Endothelial cell of umbilical vein (primary cell): ENCODE data around the gene NRARP. TPM values are rescaled to one million over a fixed set of nuclear protein-coding genes. Genes with fewer than 3 reads are reported as not detected.

Source experiments
- BruUV-seq: library from RNA; stranded (reverse); fragments of 400-500 nt; replicated peaks from 2 replicates; lab custom pipeline; 2021; lab: Mats Ljungman, UMichigan
- CTCF ChIA-PET: fragments of 300-600, 350-600 bp; sonication (Branson Sonifier 250); formaldehyde crosslinking; loops from one replicate; lab custom pipeline; 2021; ENCODE audit warnings: antibody characterized with exemption, inconsistent platforms; lab: Charles Lee
- POLR2A ChIA-PET: fragments of 300-600, 350-600 bp; sonication (Branson Sonifier 250); formaldehyde crosslinking; loops from one replicate; lab custom pipeline; 2021; ENCODE audit warnings: antibody characterized with exemption, inconsistent platforms; lab: Charles Lee
- DNase-seq: peaks from one replicate; pipeline ENCODE4 v3.0.0-alpha.2; 2011; ENCODE audit warnings: low read depth, low spot score
- FAIRE-seq: peaks from 2 replicates; lab custom pipeline; 2011; peaks lifted over from hg19 to GRCh38; lab: Jason Lieb, UNC
- H2AFZ ChIP-seq: 2 replicates; pipeline ENCODE4 v1.6.0; 2012; ENCODE audit warnings: low read depth, low read length, control low read depth, inconsistent platforms
- H3K27ac ChIP-seq: 2 replicates; pipeline ENCODE4 v1.5.1; 2011; ENCODE audit warnings: low read depth, mild to moderate bottlenecking, control low read depth, low read length, moderate library complexity; ENCODE audit not compliant: insufficient read depth
- H3K27me3 ChIP-seq, 2 experiments: 2 replicates each; pipeline versions ENCODE4 v1.6.0 to v1.6.1; 2011; ENCODE audit warnings: low read length in 2 of 2, mixed read lengths in 1 of 2; ENCODE audit not compliant: control insufficient read depth in 2 of 2, insufficient read depth in 2 of 2
- H3K36me3 ChIP-seq, 2 experiments: 2 replicates in 1 of 2; 3 replicates in 1 of 2; pipeline ENCODE4 v1.5.1; 2011; ENCODE audit warnings: low read length in 2 of 2, mild to moderate bottlenecking in 1 of 2, moderate library complexity in 1 of 2; ENCODE audit not compliant: control insufficient read depth in 2 of 2, insufficient read depth in 2 of 2; ENCODE audit errors: extremely low read depth in 1 of 2
- H3K4me1 ChIP-seq: 3 replicates; pipeline ENCODE4 v1.5.1; 2011; ENCODE audit warnings: mild to moderate bottlenecking, low read length; ENCODE audit not compliant: control insufficient read depth, insufficient read depth; ENCODE audit errors: extremely low read depth
- H3K4me2 ChIP-seq: 2 replicates; pipeline ENCODE4 v1.6.1; 2011; ENCODE audit warnings: low read length, control low read depth, mixed read lengths; ENCODE audit not compliant: insufficient read depth
- H3K4me3 ChIP-seq, 3 experiments: fragments of 200-600 bp in 1 of 3; sonication (generic), shearing (Covaris generic) in 1 of 3; replicated peaks in 1 of 3; 2 replicates each; pipeline ENCODE4 v1.5.1; 2011 to 2016; ENCODE audit warnings: control low read depth in 3 of 3, low read length in 3 of 3, mild to moderate bottlenecking in 2 of 3, inconsistent platforms in 1 of 3, low read depth in 1 of 3, moderate library complexity in 1 of 3; ENCODE audit not compliant: insufficient read depth in 1 of 3
- H3K79me2 ChIP-seq: 2 replicates; pipeline ENCODE4 v1.6.0; 2012; ENCODE audit warnings: low read length, inconsistent platforms; ENCODE audit not compliant: control insufficient read depth, insufficient read depth
- H3K9ac ChIP-seq: replicated peaks from 2 replicates; pipeline ENCODE3; 2011; ENCODE audit warnings: low read length, control low read depth; ENCODE audit not compliant: insufficient read depth; ENCODE audit errors: extremely low read depth
- H3K9me1 ChIP-seq: replicated peaks from 3 replicates; pipeline ENCODE4 v1.6.0; 2011; ENCODE audit warnings: mild to moderate bottlenecking, low read length; ENCODE audit not compliant: control insufficient read depth, insufficient read depth; ENCODE audit errors: extremely low read depth
- H3K9me3 ChIP-seq: replicated peaks from 2 replicates; pipeline ENCODE4 v1.5.1; 2012; ENCODE audit warnings: low read length, inconsistent platforms; ENCODE audit not compliant: control insufficient read depth, insufficient read depth
- H4K20me1 ChIP-seq: replicated peaks from 2 replicates; pipeline ENCODE3; 2011; ENCODE audit warnings: mild to moderate bottlenecking, low read length; ENCODE audit not compliant: control insufficient read depth, insufficient read depth; ENCODE audit errors: extremely low read depth
- CTCF ChIP-seq, 2 donors: IDR thresholded peaks; 1 replicate in 1 of 2; 2 replicates in 1 of 2; pipeline ENCODE4 v1.5.1; 2011; ENCODE audit warnings: low read length in 2 of 2, mild to moderate bottlenecking in 2 of 2, moderate library complexity in 2 of 2, control low read depth in 1 of 2, inconsistent platforms in 1 of 2, low read depth in 1 of 2; ENCODE audit not compliant: insufficient read depth in 1 of 2; ENCODE audit errors: extremely low read depth in 1 of 2
- EZH2 ChIP-seq: IDR thresholded peaks from 2 replicates; pipeline ENCODE4 v1.6.1; 2012; ENCODE audit warnings: borderline replicate concordance, low read depth, mild to moderate bottlenecking, moderate library complexity, low read length, inconsistent platforms; ENCODE audit not compliant: severe bottlenecking
- FOS ChIP-seq: IDR thresholded peaks from 2 replicates; pipeline ENCODE4 v1.6.1; 2011; ENCODE audit warnings: mild to moderate bottlenecking, low read length, moderate library complexity, borderline replicate concordance; ENCODE audit not compliant: insufficient read depth
- JUN ChIP-seq: IDR thresholded peaks from 2 replicates; pipeline ENCODE4 v1.6.1; 2011; ENCODE audit warnings: borderline replicate concordance, low read depth; ENCODE audit not compliant: insufficient read length, insufficient read depth
- MAX ChIP-seq: IDR thresholded peaks from 2 replicates; pipeline ENCODE4 v1.6.1; 2011; ENCODE audit not compliant: insufficient read depth, insufficient read length
- MYC ChIP-seq: IDR thresholded peaks from one replicate; pipeline ENCODE4 v1.6.1; 2011; ENCODE audit warnings: mild to moderate bottlenecking, low read depth, low read length
- POLR2A ChIP-seq: IDR thresholded peaks from 2 replicates; pipeline ENCODE4 v1.6.1; 2012; ENCODE audit warnings: low read depth, mild to moderate bottlenecking, control low read depth, low read length
- dilution Hi-C: fragments of 300-500 bp; cut with MboI; formaldehyde crosslinking; loops from one replicate; pipeline ENCODE4 v1.15.0; 2019; ENCODE audit warnings: low sequenced_read_pairs; ENCODE audit not compliant: extremely low pct_ligation_motif_present
- intact Hi-C: fragments of 100-400 bp; cut with micrococcal nuclease; formaldehyde crosslinking; loops from one replicate; pipeline ENCODE4 v1.10.0; 2022
- polyA plus RNA-seq, 4 experiments: library from polyadenylated mRNA; depleted of rRNA in 3 of 4; stranded (reverse) in 3 of 4; unstranded in 1 of 4; fragments of >200 nt; gene quantifications; 2 replicates each; pipeline versions ENCODE4 v1.2.1 to v1.2.3, GENCODE V29; 2011 to 2012; ENCODE audit warnings: missing spikeins in 1 of 4
- total RNA-seq: library from RNA; stranded (reverse); gene quantifications from 2 replicates; pipeline ENCODE4 v1.2.3, GENCODE V29; 2021

The NRARP gene
- total and polyA plus RNA-seq, 2 donors (not counting 3 experiments of a cell fraction or from before 2014, with no cell fraction given), result 50.0 to 72.9 TPM

GRCh38 chr9:137250329-137251193 is 51.5 kb downstream of the NRARP start:
- TF ChIP-seq MYC (no peak), MAX (no peak), CTCF (IDR thresholded peaks at IDR 0.05; ENCODE audit: extremely low read depth in 1 of 2, insufficient read depth in 1 of 2, low read depth in 1 of 2, low read length in 2 of 2) (no peak), JUN (no peak), POLR2A (no peak), EZH2 (no peak), FOS (no peak)
- Histone ChIP-seq H3K27ac (no peak overlapping the region), H3K9me1 (no peaks in the 10 kb centered on the region), H3K36me3 (no peaks in the 10 kb centered on the region), H3K9ac (no peak overlapping the region), H3K27me3 (no peaks in the 10 kb centered on the region), H3K4me2 (no peak overlapping the region), H3K4me1 (peaks cover 5% of the 10 kb centered on the region), H3K4me3 (no peak overlapping the region), H4K20me1 (no peaks in the 10 kb centered on the region), H2AFZ (no peak overlapping the region), H3K79me2 (peaks cover 2% of the 10 kb centered on the region), H3K9me3 (no peaks in the 10 kb centered on the region)
- DNase-seq (no peak), FAIRE-seq (no peak)
- ChIA-PET CTCF (no interaction called here), POLR2A (interaction anchor here (0.6 to 4.9 kb wide), 3 partner anchors 8 to 34 kb away, joined by 5 to 66 read pairs (median 5); partner anchors contain the start of gene TUBB4B)
- intact Hi-C loops, result no loop called here
- no TSS peak for BruUV-seq
- dilution Hi-C loops, result no loop called here

Other genes with a start within 250 kb of the NRARP start
- not detected in 2 replicates for gene ENTPD2, start 248.2 kb downstream of the NRARP start, total RNA-seq
- gene ENTPD2, start 248.2 kb downstream of the NRARP start, polyA plus RNA-seq, result 0.03 TPM in 1 of 2 replicates, not detected in the other
- gene SAPCD2, start 231.7 kb downstream of the NRARP start, total RNA-seq, result 24.3 and 27.8 TPM in 2 replicates
- gene SAPCD2, start 231.7 kb downstream of the NRARP start, polyA plus RNA-seq, result 11.5 and 13.2 TPM in 2 replicates
- gene UAP1L1, start 224.8 kb downstream of the NRARP start, total RNA-seq, result 38.1 and 41.7 TPM in 2 replicates
- gene UAP1L1, start 224.8 kb downstream of the NRARP start, polyA plus RNA-seq, result 26.0 and 31.0 TPM in 2 replicates
- gene MAN1B1, start 215.3 kb downstream of the NRARP start, total RNA-seq, result 67.7 and 75.3 TPM in 2 replicates
- gene MAN1B1, start 215.3 kb downstream of the NRARP start, polyA plus RNA-seq, result 81.0 and 83.3 TPM in 2 replicates
- 118 and 149 TPM in 2 replicates for gene DPP7, start 187.5 kb downstream of the NRARP start, total RNA-seq
- 200 and 247 TPM in 2 replicates for gene DPP7, start 187.5 kb downstream of the NRARP start, polyA plus RNA-seq
- gene GRIN1, start 163.1 kb downstream of the NRARP start, total RNA-seq, result not detected in 2 replicates
- not detected in 2 replicates for gene GRIN1, start 163.1 kb downstream of the NRARP start, polyA plus RNA-seq
- not detected in 2 replicates for gene LRRC26, start 132.2 kb downstream of the NRARP start, total RNA-seq
- gene LRRC26, start 132.2 kb downstream of the NRARP start, polyA plus RNA-seq, result 0.08 TPM in 1 of 2 replicates, not detected in the other
- not detected in 2 replicates for gene TMEM210, start 130.2 kb downstream of the NRARP start, total RNA-seq
- gene TMEM210, start 130.2 kb downstream of the NRARP start, polyA plus RNA-seq, result not detected in 2 replicates
- gene ANAPC2, start 113.7 kb downstream of the NRARP start, total RNA-seq, result 69.2 and 70.0 TPM in 2 replicates
- gene ANAPC2, start 113.7 kb downstream of the NRARP start, polyA plus RNA-seq, result 44.8 and 57.5 TPM in 2 replicates
- gene SSNA1, start 113.6 kb downstream of the NRARP start, total RNA-seq, result 89.0 and 90.5 TPM in 2 replicates
- 146 and 162 TPM in 2 replicates for gene SSNA1, start 113.6 kb downstream of the NRARP start, polyA plus RNA-seq
- 12.1 and 12.4 TPM in 2 replicates for gene TPRN, start 101.5 kb downstream of the NRARP start, total RNA-seq
- gene TPRN, start 101.5 kb downstream of the NRARP start, polyA plus RNA-seq, result 4.3 and 5.7 TPM in 2 replicates
- gene TMEM203, start 96.6 kb downstream of the NRARP start, total RNA-seq, result 25.6 and 29.6 TPM in 2 replicates
- 39.8 and 40.4 TPM in 2 replicates for gene TMEM203, start 96.6 kb downstream of the NRARP start, polyA plus RNA-seq
- 23.4 and 26.7 TPM in 2 replicates for gene NDOR1, start 96.6 kb downstream of the NRARP start, total RNA-seq
- 13.5 and 18.0 TPM in 2 replicates for gene NDOR1, start 96.6 kb downstream of the NRARP start, polyA plus RNA-seq
- gene RNF208, start 80.0 kb downstream of the NRARP start, total RNA-seq, result 3.8 and 4.8 TPM in 2 replicates
- gene RNF208, start 80.0 kb downstream of the NRARP start, polyA plus RNA-seq, result 1.3 and 1.7 TPM in 2 replicates
- 0.44 and 0.92 TPM in 2 replicates for gene CYSRT1, start 77.1 kb downstream of the NRARP start, total RNA-seq
- gene CYSRT1, start 77.1 kb downstream of the NRARP start, polyA plus RNA-seq, result 1.1 and 1.6 TPM in 2 replicates
- not detected in 2 replicates for gene RNF224, start 74.8 kb downstream of the NRARP start, total RNA-seq
- not detected in 2 replicates for gene RNF224, start 74.8 kb downstream of the NRARP start, polyA plus RNA-seq
- gene SLC34A3, start 71.4 kb downstream of the NRARP start, total RNA-seq, result not detected in 2 replicates
- not detected in 2 replicates for gene SLC34A3, start 71.4 kb downstream of the NRARP start, polyA plus RNA-seq
- gene TUBB4B, start 61.0 kb downstream of the NRARP start, total RNA-seq, result 546 and 558 TPM in 2 replicates
- gene TUBB4B, start 61.0 kb downstream of the NRARP start, polyA plus RNA-seq, result 418 and 439 TPM in 2 replicates
- gene STPG3, start 51.0 kb downstream of the NRARP start, total RNA-seq, result not detected in 2 replicates
- gene STPG3, start 51.0 kb downstream of the NRARP start, polyA plus RNA-seq, result not detected in 2 replicates
- 70.2 and 76.1 TPM in 2 replicates for gene NELFB, start 46.9 kb downstream of the NRARP start, total RNA-seq
- gene NELFB, start 46.9 kb downstream of the NRARP start, polyA plus RNA-seq, result 61.8 and 62.3 TPM in 2 replicates
- 46.4 and 48.0 TPM in 2 replicates for gene TOR4A, start 24.5 kb downstream of the NRARP start, total RNA-seq
- 32.4 and 45.7 TPM in 2 replicates for gene TOR4A, start 24.5 kb downstream of the NRARP start, polyA plus RNA-seq
- 26.6 and 30.3 TPM in 2 replicates for gene EXD3, start 120.9 kb upstream of the NRARP start, total RNA-seq
- 17.7 and 24.7 TPM in 2 replicates for gene EXD3, start 120.9 kb upstream of the NRARP start, polyA plus RNA-seq
- 0.91 and 1.3 TPM in 2 replicates for gene NOXA1, start 121.1 kb upstream of the NRARP start, total RNA-seq
- gene NOXA1, start 121.1 kb upstream of the NRARP start, polyA plus RNA-seq, result 0.40 and 0.51 TPM in 2 replicates
- 0.42 and 0.51 TPM in 2 replicates for gene ENTPD8, start 139.1 kb upstream of the NRARP start, total RNA-seq
- gene ENTPD8, start 139.1 kb upstream of the NRARP start, polyA plus RNA-seq, result 0.44 and 0.45 TPM in 2 replicates
- 43.3 and 45.4 TPM in 2 replicates for gene NSMF, start 157.1 kb upstream of the NRARP start, total RNA-seq
- 53.7 and 66.9 TPM in 2 replicates for gene NSMF, start 157.1 kb upstream of the NRARP start, polyA plus RNA-seq
- gene PNPLA7, start 248.1 kb upstream of the NRARP start, total RNA-seq, result 1.9 TPM in 2 replicates
- 1.0 and 1.2 TPM in 2 replicates for gene PNPLA7, start 248.1 kb upstream of the NRARP start, polyA plus RNA-seq
- gene MRPL41, start 249.6 kb upstream of the NRARP start, total RNA-seq, result 50.7 and 53.3 TPM in 2 replicates
- 50.4 and 90.1 TPM in 2 replicates for gene MRPL41, start 249.6 kb upstream of the NRARP start, polyA plus RNA-seq